Heart left ventricle (tissue), 13 donors: ENCODE results near the gene FUCA1.

Source experiments
- CTCF ChIP-seq, 12 donors: fragments of 200-600 bp; sonication (generic) in 4 of 12; IDR thresholded peaks; one replicate each; pipeline versions ENCODE4 v1.5.0 to v1.8.0; 2018 to 2022; ENCODE audit warnings: antibody characterized with exemption in 12 of 12, mild to moderate bottlenecking in 5 of 12
- POLR2A ChIP-seq, 2 donors: fragments of 450-650 bp; IDR thresholded peaks; one replicate each; pipeline ENCODE4 v1.6.1; 2017; ENCODE audit warnings: antibody characterized with exemption in 2 of 2, mild to moderate bottlenecking in 2 of 2, moderate library complexity in 2 of 2
- donor health status: ischemic (EF 13 %, LVEDD 7.1; RV severe dilation, severe dysfunction).
- donor health status: DM: no; HTN: yes; CAD: no.
- donor health status: DM: no; HTN: no; CAD: no.
- donor health status: ischemic (EF 25% LVEDD 6.9; RV normal size, moderate dysfunction).
- donor health status: ischemic (EF 25% LVEDD 5.7; RV mildly dilated, moderate dysfunction).
- donor health status: ischemic (EF 35%, LVEDD 5.7; RV mildly dilated, moderate dysfunction).
- donor health status: nonischemic (EF 11% LVEDD 7.7; RV severe dilation, severe dysfunction).
- donor health status: DM: yes; HTN: yes; CAD: no.
- donor health status: PGD.
- donor health status: ischemic (EF 29% LVEDD 5.4; RV normal size, mild dysfunction).
- donor health status: nonischemic (EF 23%, LVEDD 6.1; RV moderate dilation, normal function).

GRCh38 chr1:23809751-23810171 lies 58.3 kb downstream of the FUCA1 start:
- TF ChIP-seq CTCF (IDR thresholded peaks at IDR 0.05) (peak; percentile 60 to 90 (median 74)), POLR2A (IDR thresholded peaks at IDR 0.05) (no peak)
